Subcutaneous adipose tissue (tissue), 4 donors: ENCODE results near the gene PRTFDC1. TPM values are rescaled to one million over a fixed set of nuclear protein-coding genes. Genes with fewer than 3 reads are reported as not detected.

Experiments
- CTCF ChIP-seq: fragments of 450-650 bp; IDR thresholded peaks from one replicate; pipeline ENCODE4 v1.5.1; 2016; ENCODE audit warnings: low read depth, mild to moderate bottlenecking, control low read depth, antibody characterized with exemption, moderate library complexity
- total RNA-seq, 4 donors: library from RNA; depleted of rRNA; stranded (reverse); fragments of >200 nt; gene quantifications; one replicate each; pipeline ENCODE4 v1.1.0, GENCODE V29; 2016

Gene PRTFDC1
- total RNA-seq, 4 donors from 2014 or later, result 2.4 to 2.8 (median 2.7) TPM

GRCh38 chr10:24952707-24953645 lies 570 bp upstream of the PRTFDC1 start:
- TF ChIP-seq CTCF, result no peak

GRCh38 chr10:24951201-24952142 lies 934 bp downstream of the PRTFDC1 start:
- no peak for TF ChIP-seq CTCF

GRCh38 chr10:24950439-24950838 lies 2.0 kb downstream of the PRTFDC1 start:
- TF ChIP-seq CTCF, result no peak

- no peak for TF ChIP-seq CTCF
These were observed 2.8 kb downstream of the PRTFDC1 start for GRCh38 chr10:24949616-24950015.

GRCh38 chr10:24947304-24948097 lies 4.9 kb downstream of the PRTFDC1 start:
- TF ChIP-seq CTCF, result no peak

GRCh38 chr10:24944512-24945255 lies 7.7 kb downstream of the PRTFDC1 start:
- no peak for TF ChIP-seq CTCF
